GM19238 (cell line): ENCODE data around the gene CDH13.
"Not testable (repeated sequence)": the region's sequence is repeated elsewhere in the genome, so short reads cannot be mapped to it uniquely, and the experiment has no call there.

Experiments used
- DNase-seq: peaks from one replicate; pipeline ENCODE4 v3.0.0; 2011; ENCODE audit warnings: low spot score; ENCODE audit not compliant: insufficient read length

CDH13 gene

GRCh38 chr16:82882982-82883835 lies 256.4 kb downstream of the CDH13 start:
- no peak for DNase-seq

GRCh38 chr16:82884320-82884898 lies 257.6 kb downstream of the CDH13 start:
- DNase-seq: no peak

- no peak for DNase-seq
These were observed 259.4 kb downstream of the CDH13 start for GRCh38 chr16:82886146-82886545.

GRCh38 chr16:82888591-82889001 lies 261.8 kb downstream of the CDH13 start:
- DNase-seq: no peak

DNA sequence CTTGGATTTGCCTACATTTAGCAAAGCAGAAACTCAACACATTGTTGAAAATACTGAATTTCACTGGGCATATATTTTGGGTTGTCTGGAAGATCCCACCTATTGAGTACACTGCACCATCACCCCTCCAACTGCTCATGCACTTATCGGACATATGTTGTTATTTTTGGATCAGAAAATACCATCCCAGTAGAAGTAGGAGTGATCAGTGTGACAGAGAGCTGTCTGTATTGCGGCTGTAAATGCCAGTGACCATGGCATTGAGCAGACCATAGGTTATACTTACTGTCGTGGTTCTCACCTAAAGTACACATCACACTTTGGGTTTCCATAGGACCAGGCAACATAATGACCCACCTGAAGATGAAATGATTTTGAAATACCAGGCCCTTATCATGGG lies 264.7 kb downstream of the CDH13 start:
- DNase-seq: no peak

DNA sequence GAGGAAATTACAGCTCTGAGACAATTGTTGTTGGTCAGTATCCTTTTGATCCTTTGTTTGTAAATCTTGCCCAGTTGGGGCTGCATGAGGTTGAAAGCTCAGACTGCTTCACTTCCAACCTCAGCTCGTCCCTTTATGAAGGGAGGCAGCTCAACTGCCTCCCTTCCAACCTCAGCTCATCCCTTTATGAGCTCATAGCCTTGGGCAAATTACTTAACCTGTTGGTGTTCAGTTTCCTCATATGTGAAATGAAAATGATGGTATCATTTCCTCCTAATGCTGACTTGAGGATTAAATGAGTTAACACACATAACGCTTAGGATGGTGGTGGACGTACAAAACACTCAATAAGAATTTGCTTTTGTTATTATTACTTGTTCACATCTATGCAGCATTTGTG lies 265.1 kb downstream of the CDH13 start:
- DNase-seq: no peak

- DNase-seq: no peak
These were observed 265.6 kb downstream of the CDH13 start for GRCh38 chr16:82892324-82892723.

GRCh38 chr16:82895843-82896242 lies 269.1 kb downstream of the CDH13 start:
- no peak for DNase-seq

GRCh38 chr16:82899006-82899405 lies 272.2 kb downstream of the CDH13 start:
- no peak for DNase-seq

DNA sequence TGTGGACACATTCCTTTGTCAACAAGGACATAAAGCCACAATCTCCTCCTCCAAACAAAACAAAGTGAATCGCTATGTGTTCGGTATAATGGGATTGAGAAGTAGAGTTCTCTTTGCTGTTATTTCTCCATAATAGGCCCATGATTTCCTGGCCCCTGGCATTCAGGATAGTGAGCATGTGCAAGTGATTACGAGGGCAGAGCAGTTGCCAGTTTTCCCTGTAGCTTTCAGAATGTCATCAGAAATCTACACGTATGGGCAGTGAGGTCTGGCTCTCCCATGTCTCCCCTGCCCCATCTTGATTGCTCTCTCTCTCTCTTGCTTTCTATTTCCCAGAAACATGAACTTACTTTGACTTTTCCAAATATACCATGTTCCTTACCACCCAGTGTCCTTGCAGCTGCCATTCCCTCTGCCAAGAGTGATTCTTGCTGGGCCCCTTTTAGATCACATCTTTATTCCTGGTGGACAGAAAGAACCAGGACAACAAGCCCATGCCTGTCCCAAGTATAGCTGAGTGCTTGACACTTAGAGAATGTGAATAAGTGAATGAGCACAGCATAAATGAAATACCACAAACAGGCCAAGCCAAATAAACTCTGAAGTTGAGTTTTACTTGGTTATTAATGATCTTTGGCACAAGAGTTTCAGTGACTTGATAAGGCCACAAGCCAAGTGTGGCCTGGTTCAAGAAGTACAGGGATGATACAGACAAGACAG lies 273.1 kb downstream of the CDH13 start:
- no peak for DNase-seq

GRCh38 chr16:82900559-82900958 lies 273.8 kb downstream of the CDH13 start:
- no peak for DNase-seq

GRCh38 chr16:82911925-82912324 lies 285.2 kb downstream of the CDH13 start:
- no peak for DNase-seq

DNA sequence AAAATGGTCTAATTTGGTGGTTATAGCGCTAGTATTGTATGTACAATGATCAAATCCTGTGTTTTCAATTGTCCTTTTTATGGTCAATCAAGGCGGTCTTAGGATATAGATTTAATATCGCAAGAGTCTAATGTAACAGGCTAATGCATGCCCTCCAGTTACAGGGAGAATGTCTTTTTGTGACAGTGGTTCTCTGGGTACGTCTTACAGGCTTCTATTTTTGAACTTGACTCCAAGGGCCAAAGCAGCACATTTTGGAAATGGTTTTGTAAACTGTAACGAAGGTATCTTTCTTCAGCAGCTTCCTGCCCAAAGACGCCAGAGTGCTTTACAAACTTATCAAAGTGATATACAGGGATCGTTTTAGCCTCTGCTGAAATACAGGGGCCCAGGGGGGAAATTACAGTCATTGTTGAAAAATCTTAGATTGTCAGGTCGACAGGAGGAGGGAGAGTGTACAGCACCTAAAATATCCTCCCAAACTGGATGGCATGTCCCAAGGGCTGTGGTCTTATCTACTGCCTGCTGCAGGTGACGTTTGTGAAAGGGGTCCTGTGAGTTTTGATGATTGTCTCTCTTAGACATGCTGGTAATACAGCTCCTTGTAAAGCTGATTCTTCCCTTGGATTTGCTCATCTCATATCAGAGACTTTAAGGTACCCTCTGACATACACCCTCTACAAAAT lies 288.5 kb downstream of the CDH13 start:
- DNase-seq: no peak

- no peak for DNase-seq
These were observed 291.3 kb downstream of the CDH13 start for GRCh38 chr16:82917886-82918595.

DNA sequence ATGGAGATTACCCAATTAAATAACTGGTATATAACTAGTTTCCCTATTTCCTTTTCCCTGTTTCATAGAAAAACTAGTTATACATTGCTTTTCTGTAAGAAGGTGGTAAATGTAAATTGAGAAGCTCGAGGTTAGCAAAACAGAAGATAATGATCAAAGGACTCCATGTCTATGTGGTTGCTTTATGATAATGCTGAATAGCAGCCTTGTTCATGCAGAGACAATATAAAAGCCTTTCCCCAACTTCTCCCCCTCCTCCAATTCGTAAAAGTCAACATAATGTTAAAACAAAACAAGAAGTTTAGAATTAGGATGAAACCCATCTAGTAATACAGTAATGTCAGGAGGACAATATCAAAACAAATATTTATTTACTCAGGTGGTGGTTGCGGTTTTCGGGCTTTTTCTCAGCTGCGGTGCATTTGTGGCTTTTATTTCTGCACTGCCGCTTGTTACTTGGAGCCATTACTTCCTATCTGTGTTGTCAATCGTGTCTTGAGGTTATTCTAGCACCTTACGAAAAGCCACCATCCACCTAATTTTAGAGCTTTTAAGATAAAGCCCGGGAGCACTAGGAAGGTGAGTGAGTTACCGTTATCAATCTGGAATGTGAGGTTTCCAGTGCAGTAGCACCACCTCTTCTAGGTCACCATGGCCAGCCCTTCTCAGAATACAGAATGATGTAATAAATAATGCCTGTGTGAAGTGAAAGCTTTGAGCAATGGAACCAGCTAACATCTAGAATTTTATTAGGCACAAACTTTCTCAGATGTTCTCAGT lies 297.5 kb downstream of the CDH13 start:
- DNase-seq: no peak

DNA sequence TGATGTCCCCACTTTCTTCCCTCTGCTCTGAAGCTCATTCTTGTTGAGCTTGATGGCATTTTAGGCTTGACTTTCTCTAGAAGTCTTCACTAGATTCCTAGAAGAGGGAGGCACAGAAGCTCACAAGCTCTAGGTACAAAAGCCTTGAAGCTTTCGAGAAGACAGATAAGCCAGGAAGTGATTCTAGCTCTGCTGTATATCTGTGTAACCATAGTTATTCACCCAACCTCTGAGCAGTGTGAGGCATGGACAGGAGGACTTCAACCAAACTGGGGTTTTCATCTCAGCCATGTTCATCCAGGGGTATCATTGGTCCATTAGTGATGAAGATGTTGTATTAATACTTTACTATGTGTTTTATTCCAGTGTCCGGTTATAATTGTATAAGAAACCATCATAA lies 299.7 kb downstream of the CDH13 start:
- no peak for DNase-seq

GRCh38 chr16:82933933-82934332 lies 307.2 kb downstream of the CDH13 start:
- DNase-seq: not testable (repeated sequence)

- DNase-seq: no peak
These were observed 309.0 kb downstream of the CDH13 start for GRCh38 chr16:82935766-82936165.

DNA sequence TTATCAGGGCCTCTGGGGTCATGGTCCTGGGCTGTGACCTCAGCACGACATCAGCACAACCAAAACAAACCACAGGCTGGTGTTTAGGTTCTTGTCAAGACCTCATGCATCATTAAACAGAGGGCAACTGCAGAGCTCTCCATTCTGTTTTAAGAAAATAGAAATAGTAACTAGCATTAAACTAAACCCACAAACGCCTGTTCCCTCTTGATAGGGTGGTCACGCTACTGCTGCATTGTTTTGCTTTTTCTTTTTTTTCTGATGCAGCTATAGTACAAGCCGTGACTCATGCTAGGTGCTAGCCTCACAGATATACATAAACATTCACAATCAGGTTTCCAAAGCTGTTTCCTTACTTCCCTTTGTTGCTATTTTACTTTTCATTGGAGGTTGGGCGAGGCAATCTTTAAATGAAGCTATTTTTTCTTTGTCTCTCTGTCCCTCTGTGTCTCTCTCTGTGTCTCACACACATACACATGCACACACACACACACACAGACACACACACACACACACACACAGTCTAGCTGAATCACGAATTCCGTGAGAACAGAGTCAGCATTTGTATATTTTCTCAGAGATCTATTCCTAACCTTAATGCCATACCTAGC lies 310.3 kb downstream of the CDH13 start:
- no peak for DNase-seq

- no peak for DNase-seq
These were observed 311.3 kb downstream of the CDH13 start for GRCh38 chr16:82937926-82938520.
